HG02610 (cell line): ENCODE results near the gene ADAMTS2.

Experiments
- ATAC-seq: cut with Tn5 transposase; IDR thresholded peaks from one replicate; pipeline ENCODE4 v1.9.1; 2021; ENCODE audit warnings: mild to moderate bottlenecking, moderate library complexity; ENCODE audit not compliant: unreplicated experiment

Gene ADAMTS2

DNA sequence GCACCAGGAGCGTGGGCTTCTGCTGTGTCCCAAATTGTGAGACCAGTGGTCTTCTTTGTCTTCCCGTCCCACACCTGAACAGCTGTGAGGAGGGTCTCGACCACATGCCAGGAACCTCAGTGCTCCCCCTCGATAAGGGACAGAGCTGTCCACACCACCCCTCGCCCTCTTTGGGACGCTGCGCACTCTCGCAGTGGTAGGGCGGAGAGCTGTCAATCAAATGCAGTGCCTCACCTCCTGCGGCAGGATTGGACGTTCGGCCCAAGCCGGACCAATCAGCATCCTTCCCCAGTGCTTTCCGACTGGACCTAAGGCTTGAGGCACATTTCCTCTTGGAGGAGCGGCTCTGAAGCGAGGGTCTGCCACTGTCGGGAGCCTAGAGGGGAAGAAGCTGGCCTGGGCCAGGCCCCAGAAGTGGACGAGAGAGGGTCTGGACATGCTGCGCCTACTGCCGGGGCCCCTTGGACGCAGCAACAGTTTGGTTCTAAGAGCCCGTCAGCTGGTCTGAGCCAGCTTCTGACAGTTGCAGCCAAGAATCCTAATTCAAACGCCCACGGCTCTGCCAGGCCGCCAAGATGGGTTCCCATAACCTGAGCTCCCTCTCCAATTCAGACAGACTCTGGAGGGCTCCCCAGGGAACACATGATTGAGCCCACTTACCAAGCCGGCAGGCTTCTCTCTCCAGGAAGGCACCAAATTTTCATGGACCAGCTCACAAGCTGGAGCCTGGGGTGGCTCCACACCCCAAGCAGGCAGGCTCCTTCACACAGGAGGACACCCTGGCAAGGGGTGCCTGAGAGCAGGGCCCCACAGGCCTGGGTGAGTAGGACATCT lies 28.1 kb upstream of the ADAMTS2 start:
- no peak for ATAC-seq

DNA sequence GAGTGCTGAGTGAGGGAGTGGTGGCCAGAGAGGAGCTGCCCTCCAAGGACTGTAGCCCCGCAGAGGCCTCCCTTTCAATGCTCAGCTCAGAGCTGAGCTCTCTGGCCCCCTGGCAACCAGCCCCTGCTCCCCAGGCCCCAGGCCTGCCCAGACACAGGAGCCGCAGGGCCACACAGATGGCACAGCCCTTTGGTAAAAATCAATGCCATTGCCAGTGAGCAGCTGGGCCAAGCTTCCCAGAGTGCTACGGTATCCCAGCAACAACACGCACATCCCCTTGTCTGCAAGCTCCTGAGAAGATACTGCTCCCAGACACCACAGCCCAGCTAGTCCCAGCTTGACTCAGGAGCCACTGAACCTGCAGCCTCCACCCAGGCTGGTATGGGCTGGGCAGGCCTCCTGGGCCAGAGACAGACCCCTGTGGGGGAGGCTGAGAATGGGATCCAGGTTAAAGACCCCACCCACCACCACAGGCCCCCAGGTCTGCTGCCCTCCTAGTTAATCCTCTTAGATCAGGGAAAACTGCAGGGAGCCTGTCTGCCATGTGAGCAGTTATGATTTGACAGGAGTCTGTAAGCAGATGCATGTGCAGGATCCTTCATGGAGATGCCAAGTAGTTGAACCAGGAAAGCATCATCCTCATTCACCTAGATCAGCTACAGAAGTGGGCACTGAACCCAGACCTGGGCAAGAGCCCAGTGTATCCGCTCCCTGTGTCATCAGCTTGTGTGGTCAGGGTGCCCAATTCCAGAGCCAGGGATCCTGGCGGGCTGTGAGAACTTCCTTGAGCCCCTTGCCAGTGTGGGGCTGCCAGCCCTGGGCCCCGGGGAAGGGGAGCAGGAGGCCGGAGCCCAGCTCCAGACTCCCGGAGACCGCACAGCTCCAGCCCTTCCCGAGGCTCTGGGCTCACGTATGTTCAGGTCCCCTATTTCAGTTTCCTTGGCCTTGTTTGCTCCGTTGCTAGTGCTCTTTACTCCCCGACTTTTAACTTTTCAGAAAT lies 26.7 kb upstream of the ADAMTS2 start:
- no peak for ATAC-seq

DNA sequence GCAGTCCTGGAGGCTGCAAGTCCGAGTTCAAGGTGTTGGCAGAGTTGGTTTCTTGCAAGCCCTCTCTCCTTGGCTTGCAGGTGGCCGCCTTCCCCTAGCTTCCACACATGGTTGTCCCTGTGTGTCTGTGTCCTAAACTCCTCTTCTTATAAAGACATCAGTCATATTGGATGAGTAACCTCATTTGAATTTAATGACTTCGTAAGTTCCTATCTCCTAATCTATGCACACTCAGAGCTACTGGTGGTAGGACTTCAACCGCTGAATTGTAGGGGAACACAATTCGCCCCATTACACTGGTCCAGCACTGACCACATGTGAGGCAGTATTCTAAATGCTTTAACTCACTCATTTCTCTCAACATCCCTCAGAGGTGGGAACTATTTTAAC lies 25.9 kb upstream of the ADAMTS2 start:
- ATAC-seq = no peak

DNA sequence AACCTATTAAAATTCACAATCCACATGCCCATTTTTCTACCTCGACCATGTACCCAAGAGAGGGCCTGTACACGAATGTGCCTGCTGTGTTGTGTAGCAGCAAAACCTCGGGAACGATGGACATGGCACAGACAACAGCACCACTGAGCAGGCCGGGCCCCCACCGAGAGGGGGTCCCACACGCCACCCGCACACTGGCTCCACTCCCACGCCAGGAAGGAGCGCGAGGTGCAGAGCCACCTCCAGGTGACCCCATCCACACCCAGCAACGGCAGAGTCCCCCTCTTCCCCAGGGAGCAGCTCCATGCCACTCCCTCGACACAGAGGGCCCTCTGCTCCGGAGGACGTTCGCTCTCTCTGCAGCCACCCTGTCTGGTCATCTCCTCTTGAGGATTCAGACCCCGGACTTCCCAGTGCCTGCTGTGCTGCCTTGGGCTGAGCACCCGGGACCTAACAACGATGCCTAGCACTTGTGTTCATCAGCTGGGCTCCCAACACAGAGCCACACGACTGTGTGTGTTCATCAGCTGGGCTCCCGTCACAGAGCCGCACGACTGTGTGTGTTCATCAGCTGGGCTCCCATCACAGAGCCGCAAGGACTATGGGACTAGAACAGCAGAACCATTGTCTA lies 25.3 kb upstream of the ADAMTS2 start:
- no peak for ATAC-seq

DNA sequence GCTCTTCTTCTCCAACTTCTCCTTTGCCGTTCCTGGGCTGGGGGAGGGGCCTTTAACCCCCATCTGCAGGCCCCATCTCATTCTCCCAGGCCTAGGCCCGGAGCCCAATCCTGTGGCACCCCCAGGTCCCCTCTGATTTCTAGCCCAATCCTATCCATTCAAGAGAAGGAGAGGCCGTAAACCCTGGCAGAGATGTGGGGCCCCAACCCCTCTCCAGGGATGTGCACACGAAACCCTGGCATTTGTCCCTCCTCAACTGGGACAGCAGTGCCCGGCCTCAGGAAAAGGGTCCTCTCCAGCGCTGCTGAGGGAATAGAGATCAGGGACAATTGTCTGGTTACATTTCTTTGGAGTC lies 24.2 kb upstream of the ADAMTS2 start:
- ATAC-seq = no peak

DNA sequence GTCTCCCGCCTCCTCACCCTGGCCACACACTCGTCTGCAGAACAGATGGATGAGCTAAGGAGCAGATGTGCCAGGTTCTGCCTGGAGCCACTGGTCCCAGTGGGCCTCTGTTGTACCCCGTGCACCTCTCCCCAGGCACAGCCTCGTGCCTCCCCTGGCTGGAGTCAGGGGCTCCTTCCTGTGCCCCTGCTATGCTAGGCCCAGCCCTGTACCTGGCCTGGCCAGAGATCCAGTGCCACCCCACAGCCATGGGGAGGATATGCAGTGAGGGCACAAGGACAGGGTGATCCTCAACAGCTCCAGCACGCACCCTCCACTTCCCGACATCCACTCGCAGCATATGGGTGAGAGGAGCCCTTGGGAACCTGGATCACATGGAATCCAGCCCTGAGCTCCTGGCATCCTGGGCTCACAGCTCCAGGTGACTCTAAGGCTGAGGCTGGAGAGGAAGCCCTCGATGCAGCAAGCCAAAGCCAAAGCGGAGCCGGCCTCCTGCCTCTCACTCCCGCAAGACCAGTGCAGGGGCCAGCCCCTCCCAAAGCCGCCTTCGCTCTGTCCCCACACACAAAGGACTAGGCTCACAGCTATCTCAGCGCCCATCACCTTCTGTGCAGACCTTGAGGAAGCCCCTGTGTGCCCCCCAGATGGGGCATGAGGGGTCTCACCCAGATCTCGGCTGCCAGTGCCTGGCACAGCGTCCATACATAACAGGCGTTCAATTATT lies 23.7 kb upstream of the ADAMTS2 start:
- no peak for ATAC-seq

DNA sequence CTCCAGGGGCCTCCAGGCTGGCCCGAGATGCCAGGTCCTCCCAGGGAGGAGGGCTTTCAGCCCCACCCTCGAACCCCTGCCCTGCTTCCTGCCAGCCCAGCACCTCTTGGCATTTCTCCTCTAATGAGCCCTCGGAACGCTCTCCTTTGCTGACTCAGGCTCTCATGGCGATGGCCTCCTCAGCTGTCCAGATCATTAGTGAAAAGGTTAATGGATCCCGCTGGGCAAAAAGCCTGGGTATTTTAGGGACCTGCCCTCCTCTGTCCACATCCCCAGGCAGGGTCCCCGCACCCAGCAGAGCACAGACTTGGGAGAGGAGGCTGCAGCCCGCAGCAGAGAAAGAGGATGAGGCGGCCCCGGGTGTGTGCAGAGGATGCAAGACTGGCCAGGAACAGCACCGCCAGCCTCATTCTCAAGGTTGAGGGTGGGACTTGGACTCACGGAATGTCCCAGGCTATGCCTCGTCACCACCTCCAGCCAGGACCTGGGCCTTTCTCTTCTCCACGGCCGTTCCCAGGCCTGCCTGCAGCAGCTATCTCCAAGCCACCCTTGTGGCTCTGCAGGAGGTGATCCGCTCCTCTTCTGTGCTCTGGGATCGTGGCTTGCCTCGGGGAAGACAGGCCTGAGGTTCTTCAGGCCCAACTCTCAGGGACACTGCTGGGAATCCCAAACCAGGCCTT lies 23.0 kb upstream of the ADAMTS2 start:
- no peak for ATAC-seq

DNA sequence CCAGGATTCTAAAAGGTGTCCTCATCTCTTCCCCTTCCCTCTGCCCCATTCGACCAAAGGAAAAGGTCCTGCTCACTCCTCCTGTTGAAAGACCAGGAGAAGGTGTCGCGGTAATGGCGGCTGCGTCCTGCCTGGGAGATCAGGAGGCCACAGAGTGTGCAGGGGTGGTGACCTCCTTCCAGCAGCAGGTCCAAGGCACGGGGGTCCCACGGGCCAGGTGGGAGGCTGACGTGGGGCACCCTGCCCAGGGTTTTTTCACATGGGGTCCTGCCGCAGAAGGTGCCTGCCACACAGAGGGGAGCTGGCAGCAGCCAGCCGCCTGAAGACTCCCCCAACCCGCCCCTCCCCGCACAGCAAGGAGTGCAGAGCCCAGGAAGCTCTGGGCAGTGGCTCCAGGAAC lies 22.2 kb upstream of the ADAMTS2 start:
- no peak for ATAC-seq

DNA sequence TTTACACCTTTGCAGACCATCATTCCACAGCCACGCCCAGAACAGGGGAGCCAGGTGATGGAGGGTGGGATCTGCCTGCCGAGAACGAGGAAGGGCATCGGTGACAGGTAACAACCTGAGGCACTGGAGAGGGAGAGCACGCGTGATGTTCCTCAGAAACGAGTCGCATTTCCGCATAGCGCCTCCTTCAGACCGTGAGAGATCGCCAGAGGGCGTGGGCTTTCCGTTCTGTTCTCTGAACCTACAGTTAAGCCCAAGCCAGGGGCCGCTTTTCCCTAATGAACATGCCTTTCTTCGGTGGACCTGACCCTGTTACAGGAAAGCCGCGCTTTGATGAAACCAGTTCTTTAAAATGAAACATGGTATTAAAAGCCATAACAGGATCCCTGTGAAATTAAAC lies 17.1 kb upstream of the ADAMTS2 start:
- ATAC-seq = no peak

DNA sequence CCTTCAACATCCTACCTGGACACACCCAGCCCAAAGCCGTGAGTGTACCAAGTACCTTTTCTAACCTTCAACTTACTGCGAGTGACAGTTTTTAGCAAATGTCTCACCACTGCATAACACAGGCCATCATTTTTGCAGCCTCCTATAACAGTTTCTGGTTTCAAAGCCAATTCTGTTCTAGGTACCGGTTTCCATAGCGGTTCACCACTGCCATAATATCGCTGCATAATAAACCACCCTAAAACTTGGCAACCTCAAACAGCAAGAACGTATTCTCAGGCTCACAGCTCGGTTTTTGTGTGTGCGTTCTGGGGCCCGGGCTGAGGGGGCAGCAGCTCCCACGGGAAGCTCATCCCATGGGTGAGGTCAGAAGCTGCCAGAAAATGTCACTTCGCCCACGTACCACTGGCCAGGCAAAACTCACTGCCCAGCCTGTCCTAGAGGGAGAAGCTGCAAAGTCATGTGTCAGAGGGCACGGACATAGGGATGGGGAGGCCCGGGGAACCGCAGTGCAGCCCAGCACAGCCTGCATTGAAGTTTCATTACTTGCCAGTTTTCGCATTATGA lies 15.9 kb upstream of the ADAMTS2 start:
- no peak for ATAC-seq

DNA sequence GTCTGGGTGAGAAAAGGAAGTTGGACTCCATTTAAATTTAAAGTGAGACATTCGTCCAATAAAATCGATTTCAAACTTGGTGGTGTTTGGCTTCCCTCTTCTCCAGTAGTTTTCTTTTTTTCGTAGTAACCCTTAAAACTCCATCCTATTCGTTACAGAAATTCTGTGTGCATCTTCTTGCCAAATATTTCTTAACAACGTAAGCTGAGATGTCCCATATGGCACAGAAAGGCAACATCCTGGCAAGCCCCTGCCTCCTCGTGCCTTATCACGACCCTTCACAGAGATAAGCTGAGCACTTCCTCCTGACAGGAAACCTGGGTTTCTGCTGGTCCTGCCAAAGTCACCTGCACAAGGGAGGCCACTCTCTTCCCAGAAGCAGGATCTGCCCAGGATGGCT lies 11.8 kb upstream of the ADAMTS2 start:
- no peak for ATAC-seq

DNA sequence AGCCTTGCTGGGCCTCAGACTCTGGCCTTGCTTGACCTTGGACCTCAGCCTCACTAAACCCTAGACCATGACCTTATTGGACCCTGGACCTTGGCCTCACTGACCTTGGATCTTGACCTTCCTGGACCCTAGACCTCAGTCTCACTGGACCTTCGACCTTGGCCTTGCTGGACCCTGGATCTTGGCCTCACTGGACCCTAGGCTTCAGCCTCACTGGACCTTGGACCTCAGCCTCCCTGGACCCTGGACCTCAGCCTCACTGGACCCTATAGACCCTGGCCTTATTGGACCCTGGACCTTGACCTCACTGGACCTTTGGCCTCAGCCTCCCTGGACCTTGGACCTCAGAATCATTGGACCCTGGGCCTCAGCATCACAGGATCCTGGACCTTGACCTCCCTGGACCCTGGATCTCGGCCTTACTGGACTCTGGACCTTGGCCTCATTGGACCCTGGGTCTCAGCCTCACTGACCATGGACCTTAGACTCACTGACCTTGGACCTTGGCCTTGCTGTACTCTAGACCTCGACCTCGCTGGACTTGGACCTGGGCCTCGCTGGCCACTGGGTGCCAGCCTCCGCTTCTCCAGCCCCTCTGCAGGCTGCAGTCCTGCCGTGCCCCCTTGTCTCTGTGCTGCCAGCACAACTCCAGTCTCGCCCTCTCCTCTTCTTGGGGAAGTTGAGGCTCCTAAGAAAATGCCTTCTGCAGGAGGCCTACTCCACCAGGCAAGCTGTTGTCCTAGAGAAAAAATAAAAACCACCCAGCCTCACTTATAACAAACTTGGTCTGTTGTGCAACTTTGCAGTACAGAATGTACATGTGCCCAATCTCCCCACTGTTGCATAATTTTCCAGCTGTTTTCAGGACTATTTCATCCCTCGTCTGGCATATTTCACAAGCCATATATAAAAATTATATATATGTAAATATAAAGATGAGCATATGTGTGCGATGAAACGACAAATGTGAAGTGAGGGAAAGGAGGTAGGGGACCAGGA lies 11.0 kb upstream of the ADAMTS2 start:
- ATAC-seq = no peak

DNA sequence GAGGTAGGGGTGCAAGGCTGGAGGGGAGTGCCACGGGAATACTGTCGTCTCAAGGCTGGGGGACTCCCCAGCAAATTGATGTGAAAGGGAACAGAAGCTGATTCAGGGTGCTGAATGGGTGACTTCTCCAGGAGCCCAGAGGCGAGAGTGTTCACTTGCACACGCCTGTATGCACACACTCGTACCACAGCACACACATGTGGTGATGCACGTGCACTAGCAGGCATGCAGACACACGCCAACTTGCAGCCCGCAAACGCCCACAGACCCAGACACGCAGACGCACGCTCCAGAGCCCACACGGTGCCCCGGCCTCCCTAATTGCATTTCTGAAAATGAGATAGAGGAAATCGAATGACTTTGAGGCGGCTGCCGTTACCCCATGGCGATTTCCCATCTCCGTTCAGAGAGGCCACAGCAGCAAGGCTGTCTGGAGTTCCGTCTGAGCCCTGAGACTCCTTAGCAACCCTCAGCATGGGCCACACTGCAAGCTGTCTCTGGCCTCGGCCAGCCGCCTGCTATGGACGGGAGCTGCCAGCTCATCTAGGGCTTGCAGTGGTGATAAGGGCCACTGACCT lies 9.1 kb upstream of the ADAMTS2 start:
- no peak for ATAC-seq

DNA sequence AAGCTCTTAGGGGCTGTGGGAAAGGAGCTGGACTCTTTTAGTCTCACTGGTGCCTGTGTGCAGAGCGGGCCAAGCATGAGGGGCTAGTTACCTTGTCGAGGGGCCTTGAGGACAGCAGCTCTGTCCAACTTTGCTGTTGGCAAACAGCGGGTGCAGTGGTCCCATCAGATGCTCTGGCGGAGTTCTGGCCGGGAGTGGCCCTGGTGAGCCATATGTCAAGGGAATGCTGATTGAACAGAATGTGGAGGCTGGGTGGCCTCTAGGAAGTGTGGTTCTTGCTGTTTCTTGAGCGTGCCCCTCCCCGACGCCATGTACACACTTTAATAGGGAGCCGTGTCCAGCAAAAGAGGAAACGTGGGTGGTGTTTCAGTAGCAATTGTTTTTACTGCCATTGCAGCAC lies 3.6 kb upstream of the ADAMTS2 start:
- ATAC-seq = no peak

DNA sequence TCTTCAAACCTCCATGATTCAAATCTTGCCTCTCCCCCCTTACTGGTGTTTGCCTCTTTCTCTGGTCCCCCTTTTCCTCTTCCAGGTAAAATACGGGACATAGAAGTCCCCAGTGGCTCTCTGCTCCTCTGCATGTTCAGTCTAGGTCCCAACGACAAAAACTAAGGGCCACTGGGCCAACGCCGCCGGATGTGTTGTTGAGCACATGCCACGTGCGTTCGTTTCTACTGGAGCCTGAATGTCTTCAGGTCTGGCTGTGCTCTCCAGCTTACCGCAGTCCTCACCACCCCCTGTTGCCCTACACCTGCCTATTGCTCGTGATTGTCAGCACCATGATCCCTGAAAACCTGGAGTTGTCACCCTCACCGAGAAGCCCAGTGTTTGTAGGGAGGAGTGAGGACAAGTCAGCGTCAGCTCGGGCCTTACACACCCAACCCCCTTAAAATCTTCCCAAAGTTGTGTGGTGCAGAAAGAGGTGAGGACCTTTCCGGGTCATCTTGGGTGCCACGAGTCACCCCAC lies 2.8 kb upstream of the ADAMTS2 start:
- no peak for ATAC-seq

DNA sequence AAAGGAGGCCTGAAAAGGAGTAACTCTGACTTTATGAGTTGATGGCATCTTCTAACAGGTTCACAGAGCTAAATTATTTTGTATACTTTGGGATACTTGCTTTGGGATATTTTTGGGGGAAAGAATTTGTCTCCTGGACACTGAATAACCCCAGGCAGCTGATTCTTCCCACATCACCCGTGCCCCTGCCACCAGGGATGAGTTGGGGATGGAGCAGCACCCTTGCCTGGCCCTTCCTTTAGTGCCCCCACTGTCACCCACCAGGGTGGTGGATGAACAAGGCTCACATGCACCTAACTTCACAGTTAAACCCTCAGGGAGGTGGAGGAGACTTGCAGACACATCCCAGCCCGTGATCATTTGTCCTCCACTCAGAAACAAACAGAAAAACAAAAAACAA lies 2.3 kb upstream of the ADAMTS2 start:
- no peak for ATAC-seq

DNA sequence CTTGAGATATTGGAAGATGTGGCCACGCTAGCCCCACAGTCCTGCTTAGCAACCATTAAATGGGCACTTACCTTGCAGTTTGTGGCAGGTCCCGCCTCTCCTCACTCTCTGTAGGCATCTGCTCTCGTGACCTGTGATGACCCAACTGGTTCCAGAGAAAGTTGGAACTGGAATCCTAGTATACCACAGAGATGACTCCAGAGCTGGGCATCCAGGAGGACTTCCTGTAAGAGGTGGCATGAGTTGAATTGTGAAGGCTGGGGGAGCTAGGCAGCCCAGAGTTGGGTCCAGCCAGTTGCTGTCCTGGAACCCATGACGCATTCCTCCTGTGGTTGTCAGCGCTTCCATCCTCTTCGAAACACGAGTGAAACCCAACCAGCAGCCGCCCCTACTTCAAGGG lies 1.6 kb upstream of the ADAMTS2 start:
- no peak for ATAC-seq

DNA sequence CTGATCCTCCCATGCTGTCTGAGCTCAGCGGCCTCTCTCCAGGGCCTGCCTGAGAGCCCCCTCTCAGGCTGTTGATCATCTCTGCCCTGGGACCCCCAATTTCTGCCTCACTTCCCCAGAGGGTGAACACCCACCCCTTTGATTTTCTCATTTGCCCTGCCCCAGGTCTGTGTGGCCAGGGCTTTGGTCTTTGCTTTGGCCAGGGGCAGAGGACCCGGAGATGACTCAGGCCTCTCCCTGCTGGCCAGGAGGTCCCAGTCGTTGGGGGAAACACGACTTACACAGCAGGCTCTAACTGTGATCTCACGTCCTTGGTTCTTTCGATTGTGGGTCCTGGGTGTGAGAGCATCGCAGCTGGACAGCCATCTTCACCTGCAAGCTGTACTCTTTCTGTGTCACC lies 1.1 kb upstream of the ADAMTS2 start:
- no peak for ATAC-seq

DNA sequence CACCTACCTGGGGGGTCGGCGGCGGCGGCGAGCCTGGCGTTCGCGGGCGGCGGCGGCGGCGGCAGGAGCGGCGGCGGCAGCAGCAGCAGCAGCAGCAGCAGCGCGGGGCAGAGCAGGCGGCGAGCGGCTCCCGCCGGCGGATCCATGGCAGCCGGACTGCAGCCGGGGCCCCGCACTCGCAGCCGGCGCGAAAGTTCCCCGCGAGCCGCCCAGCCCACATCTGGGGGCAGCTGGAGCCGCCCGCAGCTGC lies 153 bp downstream of the ADAMTS2 start:
- no peak for ATAC-seq
